OCI-LY1 (cell line): ENCODE measurements around the gene ZNF808.
"Not testable (repeated sequence)": the region's sequence is repeated elsewhere in the genome, so short reads cannot be mapped to it uniquely, and the experiment has no call there.

Experiments used
- H2AFZ ChIP-seq: fragments of 200-600 bp; sonication (generic), shearing (Covaris generic); 2 replicates; pipeline ENCODE4 v1.6.0; 2014; ENCODE audit warnings: antibody characterized with exemption, mild to moderate bottlenecking, low read length
- H3F3A ChIP-seq: fragments of 200-600 bp; sonication (generic), shearing (Covaris generic); 2 replicates; pipeline ENCODE4 v1.6.0; 2014; ENCODE audit warnings: mild to moderate bottlenecking, antibody characterized with exemption, low read length, moderate library complexity; ENCODE audit not compliant: insufficient read depth
- H3K27ac ChIP-seq: fragments of 200-600 bp; sonication (generic); 2 replicates; pipeline ENCODE4 v1.5.1; 2014; ENCODE audit warnings: low read length, mixed run types, mild to moderate bottlenecking, low read depth; ENCODE audit not compliant: poor library complexity, severe bottlenecking
- H3K27me3 ChIP-seq: fragments of 200-600 bp; sonication (generic); 2 replicates; pipeline ENCODE4 v1.6.0; 2014; ENCODE audit warnings: antibody characterized with exemption, mild to moderate bottlenecking, low read length, moderate library complexity; ENCODE audit not compliant: insufficient read depth
- H3K36me3 ChIP-seq: fragments of 200-600 bp; sonication (generic); 2 replicates; pipeline ENCODE4 v1.6.1; 2014; ENCODE audit warnings: mild to moderate bottlenecking, antibody characterized with exemption, low read length, moderate library complexity, mixed read lengths; ENCODE audit not compliant: insufficient read depth
- H3K4me1 ChIP-seq: fragments of 200-600 bp; sonication (generic); 2 replicates; pipeline ENCODE4 v1.5.1; 2014; ENCODE audit warnings: mild to moderate bottlenecking, low read length, moderate library complexity; ENCODE audit not compliant: insufficient read depth, severe bottlenecking
- H3K4me2 ChIP-seq: fragments of 200-600 bp; sonication (generic), shearing (Covaris generic); 2 replicates; pipeline ENCODE4 v1.6.1; 2014; ENCODE audit warnings: low read length
- H3K4me3 ChIP-seq: fragments of 200-600 bp; sonication (generic); 2 replicates; pipeline ENCODE4 v1.5.1; 2014; ENCODE audit warnings: low read length, low read depth, mild to moderate bottlenecking, mixed read lengths; ENCODE audit not compliant: poor library complexity, severe bottlenecking
- H3K79me2 ChIP-seq: fragments of 200-600 bp; shearing (Covaris generic); 2 replicates; pipeline ENCODE4 v1.6.1; 2016; ENCODE audit warnings: mixed run types, low read length, mixed read lengths; ENCODE audit not compliant: insufficient read depth
- H3K9ac ChIP-seq: fragments of 200-600 bp; sonication (generic), shearing (Covaris generic); 2 replicates; pipeline ENCODE4 v1.6.1; 2014; ENCODE audit warnings: mild to moderate bottlenecking, low read length, mixed read lengths
- H3K9me2 ChIP-seq: fragments of 200-600 bp; sonication (generic), shearing (Covaris generic); 2 replicates; pipeline ENCODE4 v1.6.1; 2014; ENCODE audit warnings: low read depth, mild to moderate bottlenecking, low read length, mixed read lengths
- H3K9me3 ChIP-seq: fragments of 200-600 bp; shearing (Covaris generic); 2 replicates; pipeline ENCODE4 v1.6.1; 2014; ENCODE audit warnings: low read length, mixed read lengths
- H4K20me1 ChIP-seq: fragments of 200-600 bp; sonication (generic), shearing (Covaris generic); 2 replicates; pipeline ENCODE4 v1.6.0; 2016; ENCODE audit warnings: mild to moderate bottlenecking, low read length; ENCODE audit not compliant: insufficient read depth
- EZH2 ChIP-seq: fragments of 200-600 bp; sonication (generic), shearing (Covaris generic); IDR thresholded peaks from 2 replicates; pipeline ENCODE4 v1.8.0; 2017; ENCODE audit warnings: borderline replicate concordance, mixed run types, mild to moderate bottlenecking, antibody characterized with exemption, low read length, moderate library complexity, mixed read lengths
- TF ChIP-seq, protein P1 (sequence below): fragments of 200-600 bp; sonication (generic), shearing (Covaris generic); IDR thresholded peaks from 2 replicates; pipeline ENCODE4 v1.5.1; 2017; ENCODE audit warnings: mild to moderate bottlenecking, antibody characterized with exemption, low read length, moderate library complexity, mixed read lengths

Gene ZNF808

DNA sequence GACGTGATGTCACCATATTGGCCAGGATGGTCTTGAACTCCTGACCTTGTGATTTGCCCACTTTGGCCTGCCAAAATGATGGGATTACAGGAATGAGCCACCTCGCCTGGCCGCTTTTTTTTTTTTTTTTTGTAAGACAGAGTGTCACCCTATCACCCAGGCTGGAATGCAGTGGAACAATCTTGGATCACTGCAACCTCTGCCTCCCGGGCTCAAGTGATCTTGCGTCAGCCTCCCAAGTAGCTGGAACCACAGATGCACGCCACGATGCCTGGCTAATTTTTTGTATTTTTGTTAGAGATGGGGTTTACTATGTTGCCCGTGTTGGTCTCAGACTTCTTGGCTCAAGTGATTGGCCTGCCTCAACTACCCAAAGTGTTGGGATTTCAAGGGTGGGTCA lies 28.9 kb upstream of the ZNF808 start:
- H3K79me2 ChIP-seq: no peaks in the 10 kb centered on the region
- no peaks in the 10 kb centered on the region for H4K20me1 ChIP-seq
- H3K9ac ChIP-seq: no peak overlapping the region
- H3K27me3 ChIP-seq: no peaks in the 10 kb centered on the region
- H3K9me2 ChIP-seq: no peaks in the 10 kb centered on the region
- no peak overlapping the region for H3K4me3 ChIP-seq
- no peak overlapping the region for H3K4me2 ChIP-seq
- no peaks in the 10 kb centered on the region for H3K4me1 ChIP-seq
- no peaks in the 10 kb centered on the region for H3K9me3 ChIP-seq
- H3F3A ChIP-seq: no peaks in the 10 kb centered on the region
- TF ChIP-seq EZH2: no peak
- TF ChIP-seq, protein P1, sequence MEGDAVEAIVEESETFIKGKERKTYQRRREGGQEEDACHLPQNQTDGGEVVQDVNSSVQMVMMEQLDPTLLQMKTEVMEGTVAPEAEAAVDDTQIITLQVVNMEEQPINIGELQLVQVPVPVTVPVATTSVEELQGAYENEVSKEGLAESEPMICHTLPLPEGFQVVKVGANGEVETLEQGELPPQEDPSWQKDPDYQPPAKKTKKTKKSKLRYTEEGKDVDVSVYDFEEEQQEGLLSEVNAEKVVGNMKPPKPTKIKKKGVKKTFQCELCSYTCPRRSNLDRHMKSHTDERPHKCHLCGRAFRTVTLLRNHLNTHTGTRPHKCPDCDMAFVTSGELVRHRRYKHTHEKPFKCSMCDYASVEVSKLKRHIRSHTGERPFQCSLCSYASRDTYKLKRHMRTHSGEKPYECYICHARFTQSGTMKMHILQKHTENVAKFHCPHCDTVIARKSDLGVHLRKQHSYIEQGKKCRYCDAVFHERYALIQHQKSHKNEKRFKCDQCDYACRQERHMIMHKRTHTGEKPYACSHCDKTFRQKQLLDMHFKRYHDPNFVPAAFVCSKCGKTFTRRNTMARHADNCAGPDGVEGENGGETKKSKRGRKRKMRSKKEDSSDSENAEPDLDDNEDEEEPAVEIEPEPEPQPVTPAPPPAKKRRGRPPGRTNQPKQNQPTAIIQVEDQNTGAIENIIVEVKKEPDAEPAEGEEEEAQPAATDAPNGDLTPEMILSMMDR: no peak
- H2AFZ ChIP-seq: no peak overlapping the region
- no peaks in the 10 kb centered on the region for H3K36me3 ChIP-seq
- no peak overlapping the region for H3K27ac ChIP-seq

DNA sequence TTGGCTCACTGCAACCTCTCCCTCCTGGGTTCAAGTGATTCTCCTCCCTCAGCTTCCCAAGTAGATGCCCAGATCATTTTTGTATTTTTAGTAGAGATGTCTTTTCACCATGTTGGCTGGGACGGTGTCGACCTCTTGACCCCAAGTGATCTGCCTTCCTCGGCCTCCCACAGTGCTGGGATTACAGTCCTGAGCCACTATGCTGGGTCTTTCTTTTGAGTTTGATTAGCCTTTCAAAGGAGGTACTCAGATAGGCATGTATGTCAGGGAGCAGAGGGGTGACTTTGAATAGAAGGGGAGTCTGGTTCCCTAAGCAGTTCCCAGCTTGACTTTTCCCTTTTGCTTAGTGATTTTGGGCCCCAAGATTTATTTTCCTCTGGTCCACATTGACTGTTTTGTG lies 27.0 kb upstream of the ZNF808 start:
- H3K4me3 ChIP-seq, H3K4me2 ChIP-seq, H3K4me1 ChIP-seq, H4K20me1 ChIP-seq, H2AFZ ChIP-seq, H3K9ac ChIP-seq, H3F3A ChIP-seq, H3K9me3 ChIP-seq, H3K79me2 ChIP-seq, H3K27me3 ChIP-seq, H3K36me3 ChIP-seq, H3K9me2 ChIP-seq, H3K27ac ChIP-seq: not testable (repeated sequence)

DNA sequence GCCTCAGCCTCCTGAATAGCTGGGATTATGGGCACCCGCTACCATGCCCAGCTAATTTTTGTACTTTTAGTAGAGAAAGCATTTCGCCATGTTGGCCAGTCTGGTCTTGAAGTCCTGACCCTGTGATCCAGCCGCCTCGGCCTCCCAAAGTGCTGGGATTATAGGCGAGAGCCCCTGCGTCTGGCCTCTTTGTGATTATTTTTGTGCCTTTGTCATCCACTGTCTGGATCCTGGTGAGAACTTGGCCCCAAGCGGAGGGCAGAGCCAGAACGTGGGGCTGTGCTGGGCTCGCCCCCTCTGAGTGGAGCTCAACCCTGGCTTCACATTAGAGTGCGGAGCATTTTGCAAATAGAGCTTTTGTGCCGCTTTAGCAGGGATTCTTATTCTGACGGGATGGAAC lies 26.5 kb upstream of the ZNF808 start:
- not testable (repeated sequence) for H3K4me3 ChIP-seq, H4K20me1 ChIP-seq, H3F3A ChIP-seq, H3K27me3 ChIP-seq, H3K4me1 ChIP-seq, H3K9ac ChIP-seq, H3K79me2 ChIP-seq, H3K36me3 ChIP-seq, H2AFZ ChIP-seq, H3K9me3 ChIP-seq, H3K4me2 ChIP-seq, H3K27ac ChIP-seq, H3K9me2 ChIP-seq

DNA sequence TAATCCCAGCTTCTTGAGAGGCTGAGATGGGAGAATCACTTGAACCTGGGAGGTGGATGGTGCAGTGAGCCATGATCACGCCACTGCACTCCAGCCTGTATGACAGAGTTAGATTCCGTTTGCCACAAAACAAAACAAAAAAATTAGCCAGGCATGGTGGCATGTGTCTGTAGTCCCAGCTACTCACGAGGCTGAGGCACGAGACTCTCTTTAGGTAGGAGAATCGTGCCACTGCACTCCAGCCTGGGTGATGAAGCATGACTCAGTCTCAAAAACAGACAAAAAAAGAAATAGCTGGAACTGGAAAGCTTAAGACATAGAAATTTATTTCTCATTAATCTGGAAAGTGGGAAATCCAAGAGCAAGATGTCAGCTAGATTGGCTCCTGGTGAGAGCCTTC lies 20.2 kb upstream of the ZNF808 start:
- H3K79me2 ChIP-seq: no peaks in the 10 kb centered on the region
- no peaks in the 10 kb centered on the region for H3K4me1 ChIP-seq
- no peaks in the 10 kb centered on the region for H3F3A ChIP-seq
- no peak overlapping the region for H2AFZ ChIP-seq
- H3K9me3 ChIP-seq: no peaks in the 10 kb centered on the region; the same call in 1 of the 2 replicates
- no peaks in the 10 kb centered on the region for H3K36me3 ChIP-seq
- H3K4me2 ChIP-seq: no peak overlapping the region
- H3K27me3 ChIP-seq: no peaks in the 10 kb centered on the region
- H4K20me1 ChIP-seq: no peaks in the 10 kb centered on the region
- no peak overlapping the region for H3K9ac ChIP-seq
- no peaks in the 10 kb centered on the region for H3K9me2 ChIP-seq
- H3K4me3 ChIP-seq: no peak overlapping the region
- TF ChIP-seq, protein P1: no peak
- no peak for TF ChIP-seq EZH2
- H3K27ac ChIP-seq: no peak overlapping the region
